Transverse colon (tissue), 4 donors: Measurements from ENCODE around the gene INAFM2.

Source experiments
- CTCF ChIP-seq, 5 experiments: fragments of 200-600 bp in 3 of 5; fragments of 450-650 bp in 2 of 5; sonication (generic) in 3 of 5; IDR thresholded peaks; 1 replicate in 2 of 5; 2 replicates in 3 of 5; pipeline ENCODE4 v1.5.1; 2016 to 2017; ENCODE audit warnings: antibody characterized with exemption in 5 of 5, inconsistent platforms in 3 of 5, mild to moderate bottlenecking in 2 of 5, moderate library complexity in 1 of 5
- EP300 ChIP-seq: sonication (generic); formaldehyde crosslinking; IDR thresholded peaks from one replicate; pipeline ENCODE4 v1.6.1; 2017; ENCODE audit warnings: antibody characterized with exemption, low read depth
- POLR2A ChIP-seq: fragments of 450-650 bp; IDR thresholded peaks from one replicate; pipeline ENCODE4 v1.6.1; 2016; ENCODE audit warnings: antibody characterized with exemption, mild to moderate bottlenecking, moderate library complexity
- POLR2AphosphoS5 ChIP-seq, 3 donors: sonication (generic); formaldehyde crosslinking; IDR thresholded peaks; one replicate each; pipeline ENCODE4 v1.6.1; 2016; ENCODE audit warnings: antibody characterized with exemption in 3 of 3

- no peak for TF ChIP-seq CTCF (IDR thresholded peaks at IDR 0.05)
- TF ChIP-seq POLR2A, result no peak
- no peak for TF ChIP-seq EP300
- TF ChIP-seq POLR2AphosphoS5 (IDR thresholded peaks at IDR 0.05), result no peak
Measured at GRCh38 chr15:40292246-40292645, 31.2 kb upstream of the INAFM2 start.
